Activated CD4-positive, alpha-beta T cell treated with anti-CD3 and anti-CD28 coated beads, Interleukin-2, Interleukin-4, amounts not matched to agents 100 ng/mL and 50 ng/mL, durations not matched to agents 16 hours and 8 hours (primary cell): Measurements from ENCODE around the gene PDE3A.
"Not testable (repeated sequence)": the region's sequence is repeated elsewhere in the genome, so short reads cannot be mapped to it uniquely, and the experiment has no call there.

Experiments used
- DNase-seq: peaks from one replicate; pipeline ENCODE4 v3.0.0-alpha.2; 2020; ENCODE audit warnings: low spot score

PDE3A gene

GRCh38 chr12:20551742-20552442 lies 183.6 kb downstream of the PDE3A start:
- not testable (repeated sequence) for DNase-seq

- not testable (repeated sequence) for DNase-seq
Measured at GRCh38 chr12:20552586-20552985, 184.2 kb downstream of the PDE3A start.

GRCh38 chr12:20555015-20555414 lies 186.7 kb downstream of the PDE3A start:
- no peak for DNase-seq

- DNase-seq = no peak
Measured at GRCh38 chr12:20555771-20556170, 187.4 kb downstream of the PDE3A start.

- DNase-seq = no peak
Measured at GRCh38 chr12:20557096-20557495, 188.8 kb downstream of the PDE3A start.

GRCh38 chr12:20560935-20561334 lies 192.6 kb downstream of the PDE3A start:
- DNase-seq = no peak

GRCh38 chr12:20561871-20562270 lies 193.5 kb downstream of the PDE3A start:
- DNase-seq = no peak

- DNase-seq = no peak
Measured at GRCh38 chr12:20567413-20567812, 199.1 kb downstream of the PDE3A start.

- no peak for DNase-seq
Measured at GRCh38 chr12:20572451-20572850, 204.1 kb downstream of the PDE3A start.

GRCh38 chr12:20576528-20576927 lies 208.2 kb downstream of the PDE3A start:
- no peak for DNase-seq

GRCh38 chr12:20577054-20577453 lies 208.7 kb downstream of the PDE3A start:
- DNase-seq = no peak

- DNase-seq = no peak
Measured at GRCh38 chr12:20578142-20578541, 209.8 kb downstream of the PDE3A start.

GRCh38 chr12:20585055-20585625 lies 216.8 kb downstream of the PDE3A start:
- no peak for DNase-seq

GRCh38 chr12:20585913-20586312 lies 217.6 kb downstream of the PDE3A start:
- no peak for DNase-seq

- DNase-seq = no peak
Measured at GRCh38 chr12:20588042-20588441, 219.7 kb downstream of the PDE3A start.

- no peak for DNase-seq
Measured at GRCh38 chr12:20590570-20590969, 222.2 kb downstream of the PDE3A start.

GRCh38 chr12:20592556-20592955 lies 224.2 kb downstream of the PDE3A start:
- no peak for DNase-seq

GRCh38 chr12:20593611-20594010 lies 225.3 kb downstream of the PDE3A start:
- DNase-seq = no peak

GRCh38 chr12:20596061-20596460 lies 227.7 kb downstream of the PDE3A start:
- DNase-seq = no peak

GRCh38 chr12:20599757-20600156 lies 231.4 kb downstream of the PDE3A start:
- no peak for DNase-seq

GRCh38 chr12:20601668-20602280 lies 233.4 kb downstream of the PDE3A start:
- no peak for DNase-seq

- DNase-seq = no peak
Measured at GRCh38 chr12:20602641-20603391, 234.5 kb downstream of the PDE3A start.
